Stromal cell of bone marrow (primary cell): ENCODE data around the gene DEXI.
"Not testable (repeated sequence)": the region's sequence is repeated elsewhere in the genome, so short reads cannot be mapped to it uniquely, and the experiment has no call there.

Experiments used
- DNase-seq: peaks from one replicate; pipeline ENCODE4 v3.0.0-alpha.2; 2012; ENCODE audit warnings: low read depth

Gene DEXI

DNA sequence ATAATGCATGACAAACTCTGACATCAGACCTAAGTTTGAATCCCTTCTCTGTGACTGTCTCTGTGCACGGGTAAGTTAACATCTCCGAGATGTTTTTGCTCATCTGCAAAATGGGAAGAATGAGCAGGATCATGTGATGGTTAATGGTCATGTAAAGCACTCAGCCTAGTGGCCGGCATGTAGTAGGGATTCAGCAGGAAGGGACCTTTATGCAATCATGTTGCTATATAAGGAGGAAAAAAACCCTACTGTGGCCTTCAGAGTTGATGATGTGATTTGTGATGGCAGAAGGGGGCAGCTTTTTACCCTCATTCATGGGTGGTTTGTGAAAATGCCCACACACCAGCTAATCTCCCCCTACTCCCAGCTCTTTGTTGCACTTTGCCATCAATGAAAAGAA is 26.2 kb upstream of the DEXI start:
- no peak for DNase-seq

DNA sequence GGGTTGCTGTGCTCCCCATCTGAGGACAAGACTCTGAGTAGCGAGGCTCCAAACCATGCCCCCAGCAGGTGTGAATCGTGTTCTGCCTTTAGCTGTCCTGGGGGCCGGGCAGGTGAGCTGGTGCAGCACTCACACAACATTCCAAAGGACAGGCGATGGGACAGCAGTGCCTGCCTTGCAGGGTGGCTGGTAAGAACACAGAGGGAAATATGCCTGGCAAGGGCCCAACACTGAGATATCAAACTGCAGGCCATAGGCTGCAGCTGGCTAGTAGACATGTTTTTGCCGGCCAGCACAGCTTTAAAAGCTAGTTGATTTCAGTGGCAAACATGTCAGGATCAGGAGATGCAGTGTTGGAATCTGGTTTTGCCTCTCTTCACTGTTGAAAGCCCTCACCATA is 25.7 kb upstream of the DEXI start:
- DNase-seq = no peak

GRCh38 chr16:10966559-10966958 is 24.3 kb upstream of the DEXI start:
- not testable (repeated sequence) for DNase-seq

GRCh38 chr16:10966129-10966528 is 23.9 kb upstream of the DEXI start:
- DNase-seq = no peak

- no peak for DNase-seq
These were observed 23.3 kb upstream of the DEXI start for GRCh38 chr16:10965440-10966061.

GRCh38 chr16:10964891-10965326 is 22.6 kb upstream of the DEXI start:
- DNase-seq = no peak

DNA sequence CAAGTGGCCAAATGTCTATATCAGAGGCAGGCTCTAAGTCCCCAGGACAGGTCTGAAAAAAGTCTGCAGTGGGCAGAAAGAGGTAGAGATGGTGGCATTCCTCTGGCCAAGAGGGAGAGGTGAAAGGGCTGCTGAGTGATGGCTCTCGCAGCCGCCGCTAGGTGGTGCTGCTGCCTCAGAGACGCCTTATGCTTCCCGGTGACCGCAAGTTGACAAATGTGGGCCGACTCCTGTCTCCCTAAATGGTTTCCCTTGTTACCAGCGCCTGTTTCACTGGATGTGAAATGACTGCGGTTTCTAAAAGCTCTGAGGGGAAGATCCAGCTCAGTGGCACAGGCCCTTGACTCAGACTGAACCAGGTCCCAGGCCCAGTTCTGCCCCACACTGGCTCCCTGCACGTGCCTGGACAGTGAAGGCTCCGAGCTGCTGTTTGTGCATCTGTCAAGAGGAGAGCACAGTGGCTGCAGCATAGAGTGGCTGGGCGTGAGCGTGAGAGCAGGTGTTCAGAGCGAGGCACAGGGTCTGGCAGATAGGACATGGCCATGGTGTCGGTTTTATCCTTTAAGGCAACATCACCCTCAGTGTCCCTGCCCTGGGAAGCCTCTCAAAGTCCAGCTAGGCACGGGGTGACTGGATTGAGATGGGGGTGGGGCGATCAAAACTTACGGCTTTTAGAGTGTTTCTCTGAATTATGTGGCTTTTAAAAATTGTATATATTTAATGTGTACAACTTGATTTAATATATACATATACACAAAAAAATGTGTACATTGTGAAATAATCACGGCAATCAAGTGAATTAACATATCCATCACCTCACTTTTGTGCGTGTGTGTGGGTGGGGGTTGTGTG is 22.0 kb upstream of the DEXI start:
- DNase-seq = peak; percentile 68

GRCh38 chr16:10961231-10961630 is 19.0 kb upstream of the DEXI start:
- peak; percentile 77 for DNase-seq

- no peak for DNase-seq
These were observed 16.9 kb upstream of the DEXI start for GRCh38 chr16:10959161-10959560.

- DNase-seq = no peak
These were observed 15.7 kb upstream of the DEXI start for GRCh38 chr16:10957771-10958482.

DNA sequence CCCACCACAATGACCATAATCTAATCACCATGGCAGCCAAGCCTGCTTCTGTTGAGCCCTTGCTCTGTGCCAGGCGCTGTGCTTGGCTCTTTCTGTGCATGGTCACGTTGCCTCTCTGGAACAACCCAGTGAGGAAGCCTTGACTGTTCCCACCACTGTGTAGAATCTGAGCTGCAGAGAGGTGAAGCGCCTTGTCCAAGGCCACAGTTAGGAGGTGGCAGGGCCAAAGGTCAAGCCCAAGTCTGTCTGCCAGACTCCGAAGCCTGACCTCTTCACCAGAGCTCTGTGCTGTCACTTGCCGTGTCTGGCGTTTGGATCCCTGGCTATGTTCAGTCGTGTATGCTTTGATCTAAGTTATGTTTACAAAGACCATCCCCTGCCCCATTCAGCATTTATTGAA is 12.6 kb upstream of the DEXI start:
- DNase-seq = no peak

DNA sequence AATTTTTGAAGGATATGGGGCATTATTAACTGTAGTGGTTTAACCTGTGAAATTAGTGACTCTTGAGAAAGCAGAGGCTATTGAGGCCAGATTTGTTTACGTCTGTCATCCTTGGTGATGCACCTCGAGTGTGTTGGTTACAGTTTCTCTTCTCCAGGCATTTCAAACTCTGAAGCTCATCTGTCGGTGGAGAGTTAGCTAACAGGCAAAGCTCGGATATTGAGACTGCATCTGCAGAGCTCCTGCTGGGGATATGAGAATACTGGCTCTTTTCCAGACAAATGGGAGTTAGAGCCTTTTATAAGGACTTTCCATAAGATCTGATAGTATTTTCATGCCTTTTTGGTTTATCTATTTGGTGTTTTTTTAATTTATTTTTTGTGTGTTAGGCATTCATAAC is 8.8 kb upstream of the DEXI start:
- no peak for DNase-seq

- no peak for DNase-seq
These were observed 8.1 kb upstream of the DEXI start for GRCh38 chr16:10950393-10950792.

GRCh38 chr16:10949424-10949970 is 7.2 kb upstream of the DEXI start:
- DNase-seq = no peak

DNA sequence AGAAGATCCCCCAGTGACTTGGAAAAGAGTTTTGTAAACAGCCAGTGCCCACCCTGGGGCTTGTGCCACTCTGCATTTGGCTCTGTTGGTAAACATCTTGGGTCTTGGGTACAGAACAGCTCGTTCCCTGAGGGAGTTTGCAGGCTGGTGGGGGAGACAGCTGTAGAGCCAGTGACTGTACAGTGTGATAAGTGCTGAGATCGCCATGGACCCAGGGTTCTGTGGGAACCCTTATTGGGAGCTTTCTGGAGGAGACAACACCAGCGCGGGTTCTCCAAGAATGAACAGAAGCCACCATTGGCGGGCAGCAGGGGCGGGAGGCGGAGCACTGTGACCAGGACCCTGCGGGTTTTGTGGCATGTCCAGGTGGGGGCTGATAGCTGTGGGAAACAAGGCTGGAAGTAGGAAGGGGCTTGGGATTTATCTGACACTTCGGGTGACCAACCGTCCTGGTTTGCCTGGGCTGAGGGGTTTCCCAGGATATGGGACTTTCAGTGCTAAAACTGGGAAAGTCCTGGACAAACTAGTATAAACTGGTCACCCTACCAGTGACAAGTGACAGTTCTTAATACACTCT is 5.0 kb upstream of the DEXI start:
- no peak for DNase-seq

DNA sequence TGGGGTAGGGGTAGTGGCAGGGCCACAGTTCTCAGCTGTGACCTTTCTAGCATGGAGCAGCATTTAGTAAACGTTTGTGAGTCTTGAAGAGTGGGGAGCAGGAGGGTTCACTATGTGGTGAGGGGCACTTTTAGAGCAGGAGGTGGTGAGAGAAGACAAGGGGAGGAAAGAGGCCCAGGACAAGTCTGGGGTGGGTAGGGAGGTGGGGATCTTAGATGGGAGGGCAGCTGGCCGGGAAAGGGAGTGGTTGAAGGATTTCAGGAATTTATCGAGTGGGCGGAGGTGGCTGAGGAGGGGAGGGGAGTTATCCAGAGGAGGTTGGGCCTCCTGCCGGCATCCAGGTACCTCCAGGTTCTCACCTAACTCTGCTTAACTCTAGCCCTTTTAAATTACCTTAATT is 4.0 kb upstream of the DEXI start:
- no peak for DNase-seq

GRCh38 chr16:10945065-10945787 is 3.0 kb upstream of the DEXI start:
- no peak for DNase-seq

DNA sequence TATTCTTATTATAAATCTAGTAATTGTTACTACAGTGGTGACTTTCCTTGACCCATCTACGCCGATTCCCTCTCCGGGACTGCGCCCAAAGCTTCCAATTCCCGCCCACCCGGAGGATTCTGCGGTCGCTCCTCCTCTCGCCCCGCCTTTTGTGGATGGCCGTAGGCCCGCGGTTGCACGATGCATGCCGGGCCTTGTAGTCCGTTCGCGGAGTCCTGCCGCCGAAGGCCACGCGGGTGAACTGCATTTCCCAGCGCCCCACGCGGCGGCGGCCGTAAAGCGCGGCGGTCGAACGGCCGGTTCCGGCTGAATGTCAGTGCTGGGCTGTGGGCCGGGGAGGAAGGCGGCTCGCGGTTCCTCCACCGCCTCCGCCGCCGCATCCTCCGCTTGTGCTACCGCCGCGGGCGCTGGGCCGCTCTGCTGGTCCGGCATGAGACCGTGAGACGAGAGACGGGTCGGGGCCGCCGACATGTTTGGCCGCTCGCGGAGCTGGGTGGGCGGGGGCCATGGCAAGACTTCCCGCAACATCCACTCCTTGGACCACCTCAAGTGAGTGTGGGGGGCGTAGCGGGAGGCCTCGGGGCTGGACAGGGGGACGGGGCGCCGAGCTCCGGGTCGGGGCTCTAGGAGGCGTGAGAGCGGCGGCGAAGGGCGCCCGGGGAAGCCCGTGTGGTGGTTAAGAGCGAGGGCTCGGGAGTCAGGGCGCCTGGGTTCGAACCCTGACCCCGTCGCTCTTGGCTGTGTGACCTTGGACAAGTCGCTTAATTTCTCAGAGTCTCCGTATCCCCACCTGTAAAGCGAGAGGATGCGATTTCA is 2.2 kb upstream of the DEXI start, which contains the start of gene CLEC16A:
Gene CLEC16A, plus strand, starts transcription at position 316 of the 816 bp plus-strand sequence. Its CDS starts 154 bp downstream, at position 470.
- peak; percentile 92 for DNase-seq

DNA sequence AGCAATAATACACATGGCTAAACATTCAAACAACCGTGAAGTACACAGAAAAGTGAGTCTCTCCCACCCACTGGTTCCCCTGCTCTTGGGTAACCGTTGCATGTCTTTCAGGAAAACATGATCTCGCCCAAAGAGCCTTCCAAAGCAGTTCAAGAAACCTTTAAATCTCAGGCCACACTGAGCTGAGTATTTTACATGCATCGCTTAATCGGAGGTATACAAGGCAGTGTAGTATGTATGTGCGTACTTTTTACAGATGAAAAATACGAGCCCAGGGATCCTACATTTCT is 741 bp upstream of the DEXI start:
- no peak for DNase-seq

- DNase-seq = not testable (repeated sequence)
These were observed 325 bp downstream of the DEXI start for GRCh38 chr16:10941935-10942351.
